Lower leg skin (tissue), 3 donors: ENCODE measurements around the gene RAI2.

ENCODE experiments used
- CTCF ChIP-seq, 3 donors: fragments of 450-650 bp; IDR thresholded peaks; one replicate each; pipeline ENCODE4 v1.5.1; 2016; ENCODE audit warnings: antibody characterized with exemption in 3 of 3, mild to moderate bottlenecking in 3 of 3, moderate library complexity in 2 of 3
- POLR2A ChIP-seq, 2 donors: fragments of 450-650 bp; IDR thresholded peaks; one replicate each; pipeline ENCODE4 v1.6.1; 2016 to 2017; ENCODE audit warnings: antibody characterized with exemption in 2 of 2, mild to moderate bottlenecking in 1 of 2, moderate library complexity in 1 of 2

GRCh38 chrX:17809984-17810383 lies 51.1 kb downstream of the RAI2 start:
- TF ChIP-seq CTCF (IDR thresholded peaks at IDR 0.05) (no peak), POLR2A (IDR thresholded peaks at IDR 0.05) (no peak)
